Endothelial cell of umbilical vein (primary cell): Measurements from ENCODE around the gene COTL1. TPM values are rescaled to one million over a fixed set of nuclear protein-coding genes. Genes with fewer than 3 reads are reported as not detected.
"Not testable (repeated sequence)": the region's sequence is repeated elsewhere in the genome, so short reads cannot be mapped to it uniquely, and the experiment has no call there.

ENCODE experiments used
- BruUV-seq: library from RNA; stranded (reverse); fragments of 400-500 nt; replicated peaks from 2 replicates; lab custom pipeline; 2021; lab: Mats Ljungman, UMichigan
- CTCF ChIA-PET: fragments of 300-600, 350-600 bp; sonication (Branson Sonifier 250); formaldehyde crosslinking; loops from one replicate; lab custom pipeline; 2021; ENCODE audit warnings: antibody characterized with exemption, inconsistent platforms; lab: Charles Lee
- POLR2A ChIA-PET: fragments of 300-600, 350-600 bp; sonication (Branson Sonifier 250); formaldehyde crosslinking; loops from one replicate; lab custom pipeline; 2021; ENCODE audit warnings: antibody characterized with exemption, inconsistent platforms; lab: Charles Lee
- DNase-seq: peaks from one replicate; pipeline ENCODE4 v3.0.0-alpha.2; 2011; ENCODE audit warnings: low read depth, low spot score
- FAIRE-seq: peaks from 2 replicates; lab custom pipeline; 2011; peaks lifted over from hg19 to GRCh38; lab: Jason Lieb, UNC
- H2AFZ ChIP-seq: 2 replicates; pipeline ENCODE4 v1.6.0; 2012; ENCODE audit warnings: low read depth, low read length, control low read depth, inconsistent platforms
- H3K27ac ChIP-seq: 2 replicates; pipeline ENCODE4 v1.5.1; 2011; ENCODE audit warnings: low read depth, mild to moderate bottlenecking, control low read depth, low read length, moderate library complexity; ENCODE audit not compliant: insufficient read depth
- H3K27me3 ChIP-seq, 2 experiments: 2 replicates each; pipeline versions ENCODE4 v1.6.0 to v1.6.1; 2011; ENCODE audit warnings: low read length in 2 of 2, mixed read lengths in 1 of 2; ENCODE audit not compliant: control insufficient read depth in 2 of 2, insufficient read depth in 2 of 2
- H3K36me3 ChIP-seq, 2 experiments: 2 replicates in 1 of 2; 3 replicates in 1 of 2; pipeline ENCODE4 v1.5.1; 2011; ENCODE audit warnings: low read length in 2 of 2, mild to moderate bottlenecking in 1 of 2, moderate library complexity in 1 of 2; ENCODE audit not compliant: control insufficient read depth in 2 of 2, insufficient read depth in 2 of 2; ENCODE audit errors: extremely low read depth in 1 of 2
- H3K4me1 ChIP-seq: 3 replicates; pipeline ENCODE4 v1.5.1; 2011; ENCODE audit warnings: mild to moderate bottlenecking, low read length; ENCODE audit not compliant: control insufficient read depth, insufficient read depth; ENCODE audit errors: extremely low read depth
- H3K4me2 ChIP-seq: 2 replicates; pipeline ENCODE4 v1.6.1; 2011; ENCODE audit warnings: low read length, control low read depth, mixed read lengths; ENCODE audit not compliant: insufficient read depth
- H3K4me3 ChIP-seq, 3 experiments: fragments of 200-600 bp in 1 of 3; sonication (generic), shearing (Covaris generic) in 1 of 3; replicated peaks in 1 of 3; 2 replicates each; pipeline ENCODE4 v1.5.1; 2011 to 2016; ENCODE audit warnings: control low read depth in 3 of 3, low read length in 3 of 3, mild to moderate bottlenecking in 2 of 3, inconsistent platforms in 1 of 3, low read depth in 1 of 3, moderate library complexity in 1 of 3; ENCODE audit not compliant: insufficient read depth in 1 of 3
- H3K79me2 ChIP-seq: 2 replicates; pipeline ENCODE4 v1.6.0; 2012; ENCODE audit warnings: low read length, inconsistent platforms; ENCODE audit not compliant: control insufficient read depth, insufficient read depth
- H3K9ac ChIP-seq: replicated peaks from 2 replicates; pipeline ENCODE3; 2011; ENCODE audit warnings: low read length, control low read depth; ENCODE audit not compliant: insufficient read depth; ENCODE audit errors: extremely low read depth
- H3K9me1 ChIP-seq: replicated peaks from 3 replicates; pipeline ENCODE4 v1.6.0; 2011; ENCODE audit warnings: mild to moderate bottlenecking, low read length; ENCODE audit not compliant: control insufficient read depth, insufficient read depth; ENCODE audit errors: extremely low read depth
- H3K9me3 ChIP-seq: replicated peaks from 2 replicates; pipeline ENCODE4 v1.5.1; 2012; ENCODE audit warnings: low read length, inconsistent platforms; ENCODE audit not compliant: control insufficient read depth, insufficient read depth
- H4K20me1 ChIP-seq: replicated peaks from 2 replicates; pipeline ENCODE3; 2011; ENCODE audit warnings: mild to moderate bottlenecking, low read length; ENCODE audit not compliant: control insufficient read depth, insufficient read depth; ENCODE audit errors: extremely low read depth
- CTCF ChIP-seq, 2 donors: IDR thresholded peaks; 1 replicate in 1 of 2; 2 replicates in 1 of 2; pipeline ENCODE4 v1.5.1; 2011; ENCODE audit warnings: low read length in 2 of 2, mild to moderate bottlenecking in 2 of 2, moderate library complexity in 2 of 2, control low read depth in 1 of 2, inconsistent platforms in 1 of 2, low read depth in 1 of 2; ENCODE audit not compliant: insufficient read depth in 1 of 2; ENCODE audit errors: extremely low read depth in 1 of 2
- EZH2 ChIP-seq: IDR thresholded peaks from 2 replicates; pipeline ENCODE4 v1.6.1; 2012; ENCODE audit warnings: borderline replicate concordance, low read depth, mild to moderate bottlenecking, moderate library complexity, low read length, inconsistent platforms; ENCODE audit not compliant: severe bottlenecking
- FOS ChIP-seq: IDR thresholded peaks from 2 replicates; pipeline ENCODE4 v1.6.1; 2011; ENCODE audit warnings: mild to moderate bottlenecking, low read length, moderate library complexity, borderline replicate concordance; ENCODE audit not compliant: insufficient read depth
- GATA2 ChIP-seq: IDR thresholded peaks from 2 replicates; pipeline ENCODE4 v1.7.0; 2011; ENCODE audit warnings: low read depth, mild to moderate bottlenecking, moderate library complexity, mixed read lengths, low read length; ENCODE audit not compliant: insufficient read length, insufficient read depth
- JUN ChIP-seq: IDR thresholded peaks from 2 replicates; pipeline ENCODE4 v1.6.1; 2011; ENCODE audit warnings: borderline replicate concordance, low read depth; ENCODE audit not compliant: insufficient read length, insufficient read depth
- MAX ChIP-seq: IDR thresholded peaks from 2 replicates; pipeline ENCODE4 v1.6.1; 2011; ENCODE audit not compliant: insufficient read depth, insufficient read length
- MYC ChIP-seq: IDR thresholded peaks from one replicate; pipeline ENCODE4 v1.6.1; 2011; ENCODE audit warnings: mild to moderate bottlenecking, low read depth, low read length
- POLR2A ChIP-seq: IDR thresholded peaks from 2 replicates; pipeline ENCODE4 v1.6.1; 2012; ENCODE audit warnings: low read depth, mild to moderate bottlenecking, control low read depth, low read length
- POLR2AphosphoS5 ChIP-seq: IDR thresholded peaks from 2 replicates; pipeline ENCODE4 v1.6.1; 2012; ENCODE audit warnings: low read depth, mild to moderate bottlenecking, control low read depth, low read length, moderate library complexity; ENCODE audit not compliant: insufficient read depth
- dilution Hi-C: fragments of 300-500 bp; cut with MboI; formaldehyde crosslinking; loops from one replicate; pipeline ENCODE4 v1.15.0; 2019; ENCODE audit warnings: low sequenced_read_pairs; ENCODE audit not compliant: extremely low pct_ligation_motif_present
- intact Hi-C: fragments of 100-400 bp; cut with micrococcal nuclease; formaldehyde crosslinking; loops from one replicate; pipeline ENCODE4 v1.10.0; 2022
- polyA plus RNA-seq, 4 experiments: library from polyadenylated mRNA; depleted of rRNA in 3 of 4; stranded (reverse) in 3 of 4; unstranded in 1 of 4; fragments of >200 nt; gene quantifications; 2 replicates each; pipeline versions ENCODE4 v1.2.1 to v1.2.3, GENCODE V29; 2011 to 2012; ENCODE audit warnings: missing spikeins in 1 of 4
- total RNA-seq: library from RNA; stranded (reverse); gene quantifications from 2 replicates; pipeline ENCODE4 v1.2.3, GENCODE V29; 2021

Gene COTL1
- total and polyA plus RNA-seq, 2 donors (not counting 3 experiments of a cell fraction or from before 2014, with no cell fraction given) = 90.0 to 200 TPM

- FAIRE-seq = no peak
- CTCF ChIA-PET = interaction anchor here (0.7 to 14.0 kb wide), 5 partner anchors 12 to 242 kb away, joined by 3 to 73 read pairs (median 4); partner anchors contain the start of gene MEAK7
- H3K27me3 ChIP-seq = no peaks in the 10 kb centered on the region
Measured at GRCh38 chr16:84518804-84519341, 99.0 kb downstream of the COTL1 start.

GRCh38 chr16:84518220-84518619 is 99.7 kb downstream of the COTL1 start:
- H3K9me1 ChIP-seq, H3K9me3 ChIP-seq, POLR2A ChIA-PET, H3K27ac ChIP-seq, H3K4me3 ChIP-seq, H4K20me1 ChIP-seq, H3K4me2 ChIP-seq, H2AFZ ChIP-seq, FAIRE-seq, H3K27me3 ChIP-seq, DNase-seq, BruUV-seq, H3K4me1 ChIP-seq, H3K9ac ChIP-seq, H3K79me2 ChIP-seq, H3K36me3 ChIP-seq: not testable (repeated sequence)
- dilution Hi-C loops (loop anchor here (25.0 kb wide), 1 partner anchor 94 kb away; the partner anchor contains the start of gene COTL1), intact Hi-C loops (loop anchor here (10.0 kb wide), 1 partner anchor 437 kb away; no protein-coding TSS in a partner anchor)
- CTCF ChIA-PET = interaction anchor here (0.7 to 14.0 kb wide), 2 partner anchors 11 to 212 kb away, joined by 3 to 73 read pairs; partner anchors contain the start of gene MEAK7

More at GRCh38 chr16:84518804-84519341, 99.0 kb downstream of the COTL1 start:
- no peak overlapping the region for H3K4me3 ChIP-seq
- H4K20me1 ChIP-seq = no peaks in the 10 kb centered on the region
- POLR2A ChIA-PET = no interaction called here
- H3K9ac ChIP-seq = no peak overlapping the region
- BruUV-seq = no TSS peak
- H2AFZ ChIP-seq = no peak overlapping the region
- no peaks in the 10 kb centered on the region for H3K9me3 ChIP-seq
- H3K79me2 ChIP-seq = no peaks in the 10 kb centered on the region
- no peaks in the 10 kb centered on the region for H3K4me1 ChIP-seq
- no peaks in the 10 kb centered on the region for H3K9me1 ChIP-seq
- intact Hi-C loops = loop anchor here (10.0 kb wide), 1 partner anchor 436 kb away; no protein-coding TSS in a partner anchor
- H3K36me3 ChIP-seq = no peaks in the 10 kb centered on the region
- no peak overlapping the region for H3K4me2 ChIP-seq
- dilution Hi-C loops = loop anchor here (25.0 kb wide), 1 partner anchor 93 kb away; the partner anchor contains the start of gene COTL1
- no peak overlapping the region for H3K27ac ChIP-seq
- TF ChIP-seq GATA2 (no peak), POLR2AphosphoS5 (no peak), MAX (no peak), MYC (no peak), CTCF (IDR thresholded peaks at IDR 0.05; ENCODE audit: extremely low read depth in 1 of 2, insufficient read depth in 1 of 2, low read depth in 1 of 2, low read length in 2 of 2) (no peak), EZH2 (no peak), JUN (no peak), FOS (no peak), POLR2A (no peak)
- no peak for DNase-seq
